H9 (cell line): ENCODE results near the gene ARHGEF10L. TPM values are rescaled to one million over a fixed set of nuclear protein-coding genes. Genes with fewer than 3 reads are reported as not detected.

ENCODE experiments used
- DNase-seq: peaks from one replicate; pipeline ENCODE4 v3.0.0-alpha.2; 2017
- H2AFZ ChIP-seq: one replicate; pipeline ENCODE4 v1.6.1; 2013; ENCODE audit warnings: mild to moderate bottlenecking, low read length, control low read depth, moderate library complexity
- H2AK5ac ChIP-seq: 2 replicates; pipeline ENCODE4 v1.6.1; 2013; ENCODE audit warnings: low read length, control low read depth, mixed read lengths; ENCODE audit not compliant: insufficient read length
- H2BK120ac ChIP-seq: one replicate; pipeline ENCODE4 v1.6.1; 2013; ENCODE audit warnings: low read depth, mild to moderate bottlenecking, low read length, control low read depth, inconsistent platforms; ENCODE audit not compliant: poor library complexity, severe bottlenecking
- H2BK12ac ChIP-seq: 2 replicates; pipeline ENCODE4 v1.6.1; 2013; ENCODE audit warnings: low read length, control low read depth, mixed read lengths, low read depth; ENCODE audit not compliant: insufficient read length
- H2BK15ac ChIP-seq: 2 replicates; pipeline ENCODE4 v1.6.1; 2013; ENCODE audit warnings: low read depth, low read length, control low read depth
- H2BK20ac ChIP-seq: one replicate; pipeline ENCODE4 v1.6.1; 2013; ENCODE audit warnings: low read depth, mild to moderate bottlenecking, low read length, control low read depth, inconsistent platforms; ENCODE audit not compliant: poor library complexity, severe bottlenecking
- H2BK5ac ChIP-seq: 2 replicates; pipeline ENCODE4 v1.6.1; 2013; ENCODE audit warnings: low read length, control low read depth, mixed read lengths; ENCODE audit not compliant: insufficient read length
- H3K14ac ChIP-seq: 2 replicates; pipeline ENCODE4 v1.6.1; 2013; ENCODE audit warnings: low read length, control low read depth; ENCODE audit not compliant: insufficient read depth
- H3K18ac ChIP-seq: 2 replicates; pipeline ENCODE4 v1.6.1; 2013; ENCODE audit warnings: low read depth, mild to moderate bottlenecking, mixed read lengths, low read length, control low read depth; ENCODE audit not compliant: insufficient read length
- H3K23ac ChIP-seq: 2 replicates; pipeline ENCODE4 v1.6.1; 2013; ENCODE audit warnings: low read length, control low read depth, mixed read lengths, low read depth; ENCODE audit not compliant: insufficient read length
- H3K23me2 ChIP-seq: 2 replicates; pipeline ENCODE4 v1.6.1; 2013; ENCODE audit warnings: low read depth, mild to moderate bottlenecking, mixed read lengths, low read length, control low read depth; ENCODE audit not compliant: insufficient read length, poor library complexity, severe bottlenecking
- H3K27ac ChIP-seq: 2 replicates; pipeline ENCODE4 v1.5.1; 2013; ENCODE audit warnings: low read length, control low read depth, mixed read lengths, low read depth; ENCODE audit not compliant: insufficient read length
- H3K27me3 ChIP-seq: 2 replicates; pipeline ENCODE4 v1.6.1; 2013; ENCODE audit warnings: low read length, control low read depth, inconsistent platforms; ENCODE audit not compliant: insufficient read depth
- H3K4ac ChIP-seq: 2 replicates; pipeline ENCODE4 v1.6.1; 2013; ENCODE audit warnings: low read depth, mild to moderate bottlenecking, control low read depth, inconsistent platforms, low read length, moderate library complexity
- H3K4me1 ChIP-seq: 2 replicates; pipeline ENCODE4 v1.6.1; 2013; ENCODE audit warnings: low read length, control low read depth, inconsistent platforms; ENCODE audit not compliant: insufficient read depth
- H3K4me2 ChIP-seq: 2 replicates; pipeline ENCODE4 v1.6.1; 2013; ENCODE audit warnings: low read length, control low read depth, mixed read lengths; ENCODE audit not compliant: insufficient read length, insufficient read depth
- H3K56ac ChIP-seq: 2 replicates; pipeline ENCODE4 v1.6.1; 2013; ENCODE audit warnings: low read depth, mild to moderate bottlenecking, mixed read lengths, low read length, control low read depth; ENCODE audit not compliant: insufficient read length
- H3K79me1 ChIP-seq: 2 replicates; pipeline ENCODE4 v1.6.1; 2013; ENCODE audit warnings: low read depth, mild to moderate bottlenecking, moderate library complexity, low read length, control low read depth, inconsistent platforms; ENCODE audit not compliant: insufficient read depth, poor library complexity, severe bottlenecking
- H3K79me2 ChIP-seq: 2 replicates; pipeline ENCODE4 v1.6.1; 2013; ENCODE audit warnings: low read length, control low read depth, inconsistent platforms; ENCODE audit not compliant: insufficient read depth
- H3K9ac ChIP-seq: 2 replicates; pipeline ENCODE4 v1.6.1; 2013; ENCODE audit warnings: low read length, control low read depth, mixed read lengths; ENCODE audit not compliant: insufficient read length; ENCODE audit errors: extremely low read depth
- H3K9me3 ChIP-seq: one replicate; pipeline ENCODE4 v1.6.1; 2013; ENCODE audit warnings: low read depth, low read length, inconsistent platforms; ENCODE audit not compliant: control insufficient read depth
- H3T11ph ChIP-seq: one replicate; pipeline ENCODE4 v1.6.1; 2013; ENCODE audit warnings: mild to moderate bottlenecking, low read length, control low read depth, inconsistent platforms
- H4K20me1 ChIP-seq: one replicate; pipeline ENCODE4 v1.6.1; 2013; ENCODE audit not compliant: control insufficient read depth, insufficient read length, insufficient read depth
- H4K5ac ChIP-seq: 2 replicates; pipeline ENCODE4 v1.6.1; 2013; ENCODE audit warnings: low read depth, mild to moderate bottlenecking, mixed read lengths, low read length, control low read depth; ENCODE audit not compliant: insufficient read length
- H4K8ac ChIP-seq: replicated peaks from 2 replicates; pipeline ENCODE4 v1.6.1; 2013; ENCODE audit warnings: low read length, control low read depth, mixed read lengths, low read depth; ENCODE audit not compliant: insufficient read length
- H4K91ac ChIP-seq: 2 replicates; pipeline ENCODE4 v1.6.1; 2013; ENCODE audit warnings: low read depth, mild to moderate bottlenecking, moderate library complexity, mixed read lengths, low read length, control low read depth; ENCODE audit not compliant: insufficient read length
- H3K27ac Mint-ChIP-seq, 3 experiments: 2 replicates in 2 of 3; 3 replicates in 1 of 3; pipeline ENCODE4 v1.8.0; 2020 to 2021; ENCODE audit warnings: mixed read lengths in 3 of 3, mild to moderate bottlenecking in 1 of 3, moderate library complexity in 1 of 3
- H3K27me3 Mint-ChIP-seq: 2 replicates; pipeline ENCODE4 v1.8.0; 2021; ENCODE audit warnings: low read depth, mild to moderate bottlenecking, moderate library complexity, mixed read lengths
- H3K36me3 Mint-ChIP-seq, 3 experiments: 2 replicates in 2 of 3; 3 replicates in 1 of 3; pipeline ENCODE4 v1.8.0; 2020 to 2021; ENCODE audit warnings: low read depth in 3 of 3, mixed read lengths in 3 of 3; ENCODE audit not compliant: insufficient read depth in 1 of 3
- H3K4me1 Mint-ChIP-seq, 2 experiments: 2 replicates each; pipeline ENCODE4 v1.8.0; 2020; ENCODE audit warnings: mixed read lengths in 2 of 2
- H3K4me3 Mint-ChIP-seq, 2 experiments: 2 replicates in 1 of 2; 3 replicates in 1 of 2; pipeline ENCODE4 v1.8.0; 2020 to 2021; ENCODE audit warnings: mild to moderate bottlenecking in 2 of 2, mixed read lengths in 2 of 2, moderate library complexity in 1 of 2
- H3K9me3 Mint-ChIP-seq, 2 experiments: 2 replicates in 1 of 2; 3 replicates in 1 of 2; pipeline ENCODE4 v1.8.0; 2020; ENCODE audit warnings: mild to moderate bottlenecking in 2 of 2, mixed read lengths in 2 of 2, moderate library complexity in 1 of 2
- CTCF ChIP-seq: fragments of 200-600 bp; sonication (generic); conservative IDR thresholded peaks from 3 replicates; pipeline ENCODE4 v1.8.0; 2021; ENCODE audit warnings: antibody characterized with exemption, mild to moderate bottlenecking
- WGBS: extraction: QIAGEN DNeasy Blood & Tissue Kit; methylation state at CpG from one replicate; pipeline ENCODE4 v1.1.7; 2013; ENCODE audit warnings: missing lambda C conversion rate, low lambda C conversion rate, mixed read lengths; ENCODE audit not compliant: insufficient read length; ENCODE audit errors: extremely low coverage; 5-methylcytosine and 5-hydroxymethylcytosine counted together
- total RNA-seq: library from RNA; stranded (reverse); gene quantifications from 2 replicates; pipeline ENCODE4 v1.2.1, GENCODE V29; 2021

Gene ARHGEF10L
- total RNA-seq, 1 experiment from 2014 or later: 20.2 TPM

- H3K4me1 Mint-ChIP-seq: peaks cover 61 to 73% of the 10 kb centered on the region in 2 experiments
- peaks cover 2% of the 10 kb centered on the region for H4K20me1 ChIP-seq
Observed at GRCh38 chr1:17577907-17578297, 38.4 kb downstream of the ARHGEF10L start.

More at GRCh38 chr1:17577907-17578297, 38.4 kb downstream of the ARHGEF10L start:
- no peak overlapping the region for H2BK120ac ChIP-seq
- no peak overlapping the region for H3K18ac ChIP-seq
- Mint-ChIP-seq H3K9me3 (no peaks in the 10 kb centered on the region), H3K4me3 (no peak overlapping the region), H3K36me3 (peaks cover 0 to 7% (median 0%) of the 10 kb centered on the region in 3 experiments; a peak in 2 of 7 replicates), H3K27me3 (no peaks in the 10 kb centered on the region; the same call in 1 of the 2 replicates), H3K27ac (peak overlapping the region in 2 of 3 experiments; percentile 11 to 49; a peak in 3 of 7 replicates)
- H2AK5ac ChIP-seq: no peak overlapping the region
- H3K9me3 ChIP-seq: no peaks in the 10 kb centered on the region
- no peak overlapping the region for H4K8ac ChIP-seq
- no peak overlapping the region for H2BK15ac ChIP-seq
- peak; percentile 31; the same call in 2 of the 3 replicates for TF ChIP-seq CTCF
- H4K91ac ChIP-seq: no peak overlapping the region
- H3K23ac ChIP-seq: no peak overlapping the region
- H2AFZ ChIP-seq: no peak overlapping the region
- H3K79me1 ChIP-seq: no peaks in the 10 kb centered on the region
- peaks cover 11% of the 10 kb centered on the region; the same call in 1 of the 2 replicates for H3K4me1 ChIP-seq
- H3K4ac ChIP-seq: no peak overlapping the region
- no peak overlapping the region for H2BK20ac ChIP-seq
- no peak overlapping the region for H3K27ac ChIP-seq
- H3T11ph ChIP-seq: no peak overlapping the region
- H2BK5ac ChIP-seq: no peak overlapping the region
- no peak overlapping the region for H2BK12ac ChIP-seq
- H3K23me2 ChIP-seq: no peaks in the 10 kb centered on the region
- no peak overlapping the region for H3K9ac ChIP-seq
- no peak overlapping the region for H3K56ac ChIP-seq
- no peaks in the 10 kb centered on the region for H3K27me3 ChIP-seq
- peaks cover 14% of the 10 kb centered on the region; the same call in 1 of the 2 replicates for H3K79me2 ChIP-seq
- DNase-seq: no peak
- H3K14ac ChIP-seq: no peak overlapping the region
- no peak overlapping the region for H4K5ac ChIP-seq
- no peak overlapping the region for H3K4me2 ChIP-seq
- WGBS: no CpG with 5 or more reads among the region's 1 CpG
